ENCODE data around the gene MMAA.

Gene MMAA

DNA sequence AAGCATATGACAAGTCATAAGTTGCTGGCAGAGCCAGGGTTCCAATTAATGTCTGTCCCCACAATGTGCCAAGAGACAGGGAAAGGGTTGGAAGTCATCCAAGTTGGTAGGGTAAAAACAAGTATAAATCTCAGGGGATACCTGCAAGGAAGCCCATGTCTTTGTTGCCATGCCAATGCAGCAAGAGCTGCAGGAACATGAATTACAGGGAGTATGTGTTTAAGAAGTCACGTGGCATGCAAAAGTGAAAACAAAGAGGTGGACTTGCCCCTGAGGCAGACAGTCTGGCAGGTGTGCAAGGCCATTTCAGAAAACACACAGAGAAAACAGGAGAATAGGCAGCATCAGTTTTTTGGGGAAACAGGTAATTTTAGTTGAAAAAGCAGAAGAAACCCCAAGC, 90.2 kb downstream of the MMAA start:
- Mint-ChIP-seq H3K4me1 (ENCODE audit: low read depth) (peaks cover 10% of the 10 kb centered on the region), H3K9me3 (peaks cover 23% of the 10 kb centered on the region), H3K4me3 (no peak overlapping the region), H3K36me3 (ENCODE audit: low read depth) (no peaks in the 10 kb centered on the region), H3K27ac (no peak overlapping the region), H3K27me3 (peaks cover 3% of the 10 kb centered on the region)
- intact Hi-C loops (cut with micrococcal nuclease), result no loop called here
